HepG2 (cell line): ENCODE data around the gene CPLX3. TPM values are rescaled to one million over a fixed set of nuclear protein-coding genes. Genes with fewer than 3 reads are reported as not detected.
A peak's percentile ranks its signal among the peaks of the same experiment; 100 is the strongest.

Experiments
- AHDC1 ChIP-seq: sonication (generic); formaldehyde crosslinking; IDR thresholded peaks from 2 replicates; pipeline ENCODE4 v1.5.1; 2020; ENCODE audit warnings: mild to moderate bottlenecking, missing genetic modification reagents, borderline replicate concordance
- PATZ1 ChIP-seq: sonication (generic); formaldehyde crosslinking; IDR thresholded peaks from 2 replicates; pipeline ENCODE4 v1.4.0; 2020; ENCODE audit warnings: missing genetic modification reagents
- REL ChIP-seq: sonication (generic); formaldehyde crosslinking; conservative IDR thresholded peaks from 2 replicates; pipeline ENCODE4 v1.8.0; 2022; ENCODE audit warnings: mild to moderate bottlenecking, missing genetic modification reagents, moderate library complexity
- TGIF2 ChIP-seq: IDR thresholded peaks from 2 replicates; pipeline ENCODE4 v1.6.1; 2016; ENCODE audit warnings: control low read depth, missing compliant biosample characterization
- ZNF142 ChIP-seq: sonication (generic); formaldehyde crosslinking; IDR thresholded peaks from 2 replicates; pipeline ENCODE4 v1.4.0; 2020; ENCODE audit warnings: missing genetic modification reagents
- ZNF180 ChIP-seq: sonication (generic); formaldehyde crosslinking; IDR thresholded peaks from 2 replicates; pipeline ENCODE4 v1.4.0; 2020; ENCODE audit warnings: low read depth, missing genetic modification reagents, borderline replicate concordance
- ZNF207 ChIP-seq: fragments of 450-650 bp; IDR thresholded peaks from 2 replicates; pipeline ENCODE4 v1.6.1; 2016; ENCODE audit warnings: antibody characterized with exemption, borderline replicate concordance
- ZNF329 ChIP-seq: sonication (generic); formaldehyde crosslinking; IDR thresholded peaks from 2 replicates; pipeline ENCODE4 v1.9.0; 2021; ENCODE audit warnings: low read depth, mild to moderate bottlenecking, missing genetic modification reagents
- ZNF33A ChIP-seq: sonication (generic); formaldehyde crosslinking; IDR thresholded peaks from 2 replicates; pipeline ENCODE4 v1.5.1; 2020; ENCODE audit warnings: missing genetic modification reagents, mild to moderate bottlenecking, moderate library complexity, borderline replicate concordance
- ZNF768 ChIP-seq: sonication (generic); formaldehyde crosslinking; IDR thresholded peaks from 2 replicates; pipeline ENCODE4 v1.4.0; 2020; ENCODE audit warnings: missing genetic modification reagents
- polyA plus RNA-seq, 8 experiments: library from polyadenylated mRNA; depleted of rRNA in 3 of 8; stranded (reverse) in 7 of 8; unstranded in 1 of 8; fragments of >200 nt; fragmentation: Illumina TruSeq in 4 of 8; extraction: Trizol in 4 of 8; gene quantifications; 2 replicates each; pipeline versions ENCODE4 v1.2.1 to v1.2.3, GENCODE V29; 2011 to 2016; ENCODE audit warnings: low read depth in 4 of 8, missing spikeins in 1 of 8, mixed read lengths in 1 of 8; ENCODE audit not compliant: insufficient read depth in 1 of 8
- total RNA-seq, 5 experiments: library from RNA; depleted of rRNA; stranded (reverse); fragments of >200 nt; fragmentation: Illumina TruSeq; extraction: Trizol; gene quantifications; 2 replicates each; pipeline ENCODE4 v1.2.3, GENCODE V29; 2016; ENCODE audit warnings: low read depth in 1 of 5
- TF ChIP-seq, protein P1 (sequence below): sonication (generic); formaldehyde crosslinking; IDR thresholded peaks from 2 replicates; pipeline ENCODE4 v1.4.0; 2020; ENCODE audit warnings: missing genetic modification reagents
- TF ChIP-seq, protein P2 (sequence below): sonication (generic); formaldehyde crosslinking; IDR thresholded peaks from 2 replicates; pipeline ENCODE4 v1.4.0; 2020; ENCODE audit warnings: mild to moderate bottlenecking, low read depth, missing genetic modification reagents

The CPLX3 gene
- total and polyA plus RNA-seq, 2 of the 13 experiments (the other 11 are each of a cell fraction or from before 2014, with no cell fraction given) = not detected

- TF ChIP-seq, protein P1, sequence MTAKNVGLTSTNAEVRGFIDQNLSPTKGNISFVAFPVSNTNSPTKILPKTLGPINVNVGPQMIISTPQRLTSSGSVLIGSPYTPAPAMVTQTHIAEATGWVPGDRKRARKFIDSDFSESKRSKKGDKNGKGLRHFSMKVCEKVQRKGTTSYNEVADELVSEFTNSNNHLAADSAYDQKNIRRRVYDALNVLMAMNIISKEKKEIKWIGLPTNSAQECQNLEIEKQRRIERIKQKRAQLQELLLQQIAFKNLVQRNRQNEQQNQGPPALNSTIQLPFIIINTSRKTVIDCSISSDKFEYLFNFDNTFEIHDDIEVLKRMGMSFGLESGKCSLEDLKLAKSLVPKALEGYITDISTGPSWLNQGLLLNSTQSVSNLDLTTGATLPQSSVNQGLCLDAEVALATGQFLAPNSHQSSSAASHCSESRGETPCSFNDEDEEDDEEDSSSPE (CRISPR knock-in tag) = peak; percentile 47
- TF ChIP-seq REL (CRISPR knock-in tag) = no peak
- no peak for TF ChIP-seq ZNF33A
- TF ChIP-seq, protein P2, sequence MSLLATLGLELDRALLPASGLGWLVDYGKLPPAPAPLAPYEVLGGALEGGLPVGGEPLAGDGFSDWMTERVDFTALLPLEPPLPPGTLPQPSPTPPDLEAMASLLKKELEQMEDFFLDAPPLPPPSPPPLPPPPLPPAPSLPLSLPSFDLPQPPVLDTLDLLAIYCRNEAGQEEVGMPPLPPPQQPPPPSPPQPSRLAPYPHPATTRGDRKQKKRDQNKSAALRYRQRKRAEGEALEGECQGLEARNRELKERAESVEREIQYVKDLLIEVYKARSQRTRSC (CRISPR knock-in tag) = no peak
- TF ChIP-seq ZNF142 = peak; percentile 95
- TF ChIP-seq PATZ1 (CRISPR knock-in tag) = peak; percentile 72
- TF ChIP-seq AHDC1 (CRISPR knock-in tag) = no peak
- TF ChIP-seq TGIF2 (CRISPR knock-in tag) = no peak
- no peak for TF ChIP-seq ZNF207
- TF ChIP-seq ZNF180 (CRISPR knock-in tag) = no peak
- TF ChIP-seq ZNF768 = no peak; the same call in 1 of the 2 replicates
- no peak for TF ChIP-seq ZNF329 (CRISPR knock-in tag)
Observed at GRCh38 chr15:74842581-74843444, 16.4 kb downstream of the CPLX3 start, which contains the start of gene ULK3 (continued).
